ENCODE data around the gene PRDX2. TPM values are rescaled to one million over a fixed set of nuclear protein-coding genes. Genes with fewer than 3 reads are reported as not detected.

The PRDX2 gene
- total and polyA plus RNA-seq, 2 experiments from 2014 or later, result 346 to 465 TPM

DNA sequence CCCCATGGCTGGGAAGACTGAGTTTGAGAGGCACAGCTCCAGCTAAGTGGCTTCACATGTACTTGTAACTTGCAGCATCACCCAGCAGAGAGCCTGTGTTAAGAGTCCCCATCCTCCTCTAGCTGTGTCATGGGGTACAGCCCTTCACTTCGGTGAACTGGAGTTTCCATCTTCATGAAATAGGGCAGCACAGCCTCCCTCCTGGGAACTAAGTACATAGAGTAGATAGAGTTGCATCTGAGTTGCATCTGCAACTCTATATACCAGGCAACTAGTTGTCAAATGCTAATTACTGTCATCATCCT, 1.2 kb downstream of the PRDX2 start (continued):
- TF ChIP-seq, protein P1, sequence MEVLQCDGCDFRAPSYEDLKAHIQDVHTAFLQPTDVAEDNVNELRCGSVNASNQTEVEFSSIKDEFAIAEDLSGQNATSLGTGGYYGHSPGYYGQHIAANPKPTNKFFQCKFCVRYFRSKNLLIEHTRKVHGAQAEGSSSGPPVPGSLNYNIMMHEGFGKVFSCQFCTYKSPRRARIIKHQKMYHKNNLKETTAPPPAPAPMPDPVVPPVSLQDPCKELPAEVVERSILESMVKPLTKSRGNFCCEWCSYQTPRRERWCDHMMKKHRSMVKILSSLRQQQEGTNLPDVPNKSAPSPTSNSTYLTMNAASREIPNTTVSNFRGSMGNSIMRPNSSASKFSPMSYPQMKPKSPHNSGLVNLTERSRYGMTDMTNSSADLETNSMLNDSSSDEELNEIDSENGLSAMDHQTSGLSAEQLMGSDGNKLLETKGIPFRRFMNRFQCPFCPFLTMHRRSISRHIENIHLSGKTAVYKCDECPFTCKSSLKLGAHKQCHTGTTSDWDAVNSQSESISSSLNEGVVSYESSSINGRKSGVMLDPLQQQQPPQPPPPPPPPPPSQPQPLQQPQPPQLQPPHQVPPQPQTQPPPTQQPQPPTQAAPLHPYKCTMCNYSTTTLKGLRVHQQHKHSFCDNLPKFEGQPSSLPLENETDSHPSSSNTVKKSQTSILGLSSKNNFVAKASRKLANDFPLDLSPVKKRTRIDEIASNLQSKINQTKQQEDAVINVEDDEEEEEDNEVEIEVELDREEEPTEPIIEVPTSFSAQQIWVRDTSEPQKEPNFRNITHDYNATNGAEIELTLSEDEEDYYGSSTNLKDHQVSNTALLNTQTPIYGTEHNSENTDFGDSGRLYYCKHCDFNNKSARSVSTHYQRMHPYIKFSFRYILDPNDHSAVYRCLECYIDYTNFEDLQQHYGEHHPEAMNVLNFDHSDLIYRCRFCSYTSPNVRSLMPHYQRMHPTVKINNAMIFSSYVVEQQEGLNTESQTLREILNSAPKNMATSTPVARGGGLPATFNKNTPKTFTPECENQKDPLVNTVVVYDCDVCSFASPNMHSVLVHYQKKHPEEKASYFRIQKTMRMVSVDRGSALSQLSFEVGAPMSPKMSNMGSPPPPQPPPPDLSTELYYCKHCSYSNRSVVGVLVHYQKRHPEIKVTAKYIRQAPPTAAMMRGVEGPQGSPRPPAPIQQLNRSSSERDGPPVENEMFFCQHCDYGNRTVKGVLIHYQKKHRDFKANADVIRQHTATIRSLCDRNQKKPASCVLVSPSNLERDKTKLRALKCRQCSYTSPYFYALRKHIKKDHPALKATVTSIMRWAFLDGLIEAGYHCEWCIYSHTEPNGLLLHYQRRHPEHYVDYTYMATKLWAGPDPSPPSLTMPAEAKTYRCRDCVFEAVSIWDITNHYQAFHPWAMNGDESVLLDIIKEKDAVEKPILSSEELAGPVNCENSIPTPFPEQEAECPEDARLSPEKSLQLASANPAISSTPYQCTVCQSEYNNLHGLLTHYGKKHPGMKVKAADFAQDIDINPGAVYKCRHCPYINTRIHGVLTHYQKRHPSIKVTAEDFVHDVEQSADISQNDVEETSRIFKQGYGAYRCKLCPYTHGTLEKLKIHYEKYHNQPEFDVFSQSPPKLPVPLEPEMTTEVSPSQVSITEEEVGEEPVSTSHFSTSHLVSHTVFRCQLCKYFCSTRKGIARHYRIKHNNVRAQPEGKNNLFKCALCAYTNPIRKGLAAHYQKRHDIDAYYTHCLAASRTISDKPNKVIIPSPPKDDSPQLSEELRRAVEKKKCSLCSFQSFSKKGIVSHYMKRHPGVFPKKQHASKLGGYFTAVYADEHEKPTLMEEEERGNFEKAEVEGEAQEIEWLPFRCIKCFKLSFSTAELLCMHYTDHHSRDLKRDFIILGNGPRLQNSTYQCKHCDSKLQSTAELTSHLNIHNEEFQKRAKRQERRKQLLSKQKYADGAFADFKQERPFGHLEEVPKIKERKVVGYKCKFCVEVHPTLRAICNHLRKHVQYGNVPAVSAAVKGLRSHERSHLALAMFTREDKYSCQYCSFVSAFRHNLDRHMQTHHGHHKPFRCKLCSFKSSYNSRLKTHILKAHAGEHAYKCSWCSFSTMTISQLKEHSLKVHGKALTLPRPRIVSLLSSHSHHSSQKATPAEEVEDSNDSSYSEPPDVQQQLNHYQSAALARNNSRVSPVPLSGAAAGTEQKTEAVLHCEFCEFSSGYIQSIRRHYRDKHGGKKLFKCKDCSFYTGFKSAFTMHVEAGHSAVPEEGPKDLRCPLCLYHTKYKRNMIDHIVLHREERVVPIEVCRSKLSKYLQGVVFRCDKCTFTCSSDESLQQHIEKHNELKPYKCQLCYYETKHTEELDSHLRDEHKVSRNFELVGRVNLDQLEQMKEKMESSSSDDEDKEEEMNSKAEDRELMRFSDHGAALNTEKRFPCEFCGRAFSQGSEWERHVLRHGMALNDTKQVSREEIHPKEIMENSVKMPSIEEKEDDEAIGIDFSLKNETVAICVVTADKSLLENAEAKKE (CRISPR knock-in tag; IDR thresholded peaks at IDR 0.05), result no peak
- TF ChIP-seq, protein P2, sequence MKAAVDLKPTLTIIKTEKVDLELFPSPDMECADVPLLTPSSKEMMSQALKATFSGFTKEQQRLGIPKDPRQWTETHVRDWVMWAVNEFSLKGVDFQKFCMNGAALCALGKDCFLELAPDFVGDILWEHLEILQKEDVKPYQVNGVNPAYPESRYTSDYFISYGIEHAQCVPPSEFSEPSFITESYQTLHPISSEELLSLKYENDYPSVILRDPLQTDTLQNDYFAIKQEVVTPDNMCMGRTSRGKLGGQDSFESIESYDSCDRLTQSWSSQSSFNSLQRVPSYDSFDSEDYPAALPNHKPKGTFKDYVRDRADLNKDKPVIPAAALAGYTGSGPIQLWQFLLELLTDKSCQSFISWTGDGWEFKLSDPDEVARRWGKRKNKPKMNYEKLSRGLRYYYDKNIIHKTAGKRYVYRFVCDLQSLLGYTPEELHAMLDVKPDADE (IDR thresholded peaks at IDR 0.05), result no peak
- TF ChIP-seq, protein P3, sequence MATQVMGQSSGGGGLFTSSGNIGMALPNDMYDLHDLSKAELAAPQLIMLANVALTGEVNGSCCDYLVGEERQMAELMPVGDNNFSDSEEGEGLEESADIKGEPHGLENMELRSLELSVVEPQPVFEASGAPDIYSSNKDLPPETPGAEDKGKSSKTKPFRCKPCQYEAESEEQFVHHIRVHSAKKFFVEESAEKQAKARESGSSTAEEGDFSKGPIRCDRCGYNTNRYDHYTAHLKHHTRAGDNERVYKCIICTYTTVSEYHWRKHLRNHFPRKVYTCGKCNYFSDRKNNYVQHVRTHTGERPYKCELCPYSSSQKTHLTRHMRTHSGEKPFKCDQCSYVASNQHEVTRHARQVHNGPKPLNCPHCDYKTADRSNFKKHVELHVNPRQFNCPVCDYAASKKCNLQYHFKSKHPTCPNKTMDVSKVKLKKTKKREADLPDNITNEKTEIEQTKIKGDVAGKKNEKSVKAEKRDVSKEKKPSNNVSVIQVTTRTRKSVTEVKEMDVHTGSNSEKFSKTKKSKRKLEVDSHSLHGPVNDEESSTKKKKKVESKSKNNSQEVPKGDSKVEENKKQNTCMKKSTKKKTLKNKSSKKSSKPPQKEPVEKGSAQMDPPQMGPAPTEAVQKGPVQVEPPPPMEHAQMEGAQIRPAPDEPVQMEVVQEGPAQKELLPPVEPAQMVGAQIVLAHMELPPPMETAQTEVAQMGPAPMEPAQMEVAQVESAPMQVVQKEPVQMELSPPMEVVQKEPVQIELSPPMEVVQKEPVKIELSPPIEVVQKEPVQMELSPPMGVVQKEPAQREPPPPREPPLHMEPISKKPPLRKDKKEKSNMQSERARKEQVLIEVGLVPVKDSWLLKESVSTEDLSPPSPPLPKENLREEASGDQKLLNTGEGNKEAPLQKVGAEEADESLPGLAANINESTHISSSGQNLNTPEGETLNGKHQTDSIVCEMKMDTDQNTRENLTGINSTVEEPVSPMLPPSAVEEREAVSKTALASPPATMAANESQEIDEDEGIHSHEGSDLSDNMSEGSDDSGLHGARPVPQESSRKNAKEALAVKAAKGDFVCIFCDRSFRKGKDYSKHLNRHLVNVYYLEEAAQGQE (IDR thresholded peaks at IDR 0.05; ENCODE audit: unreplicated experiment), result no peak
- no peak for TF ChIP-seq ZNF114 (CRISPR knock-in tag; IDR thresholded peaks at IDR 0.05)
- no peak for TF ChIP-seq CREB1 (CRISPR knock-in tag; IDR thresholded peaks at IDR 0.05; ENCODE audit: low read depth)
- TF ChIP-seq JUNB (IDR thresholded peaks at IDR 0.05; ENCODE audit: unreplicated experiment), result no peak
- TF ChIP-seq, protein P4, sequence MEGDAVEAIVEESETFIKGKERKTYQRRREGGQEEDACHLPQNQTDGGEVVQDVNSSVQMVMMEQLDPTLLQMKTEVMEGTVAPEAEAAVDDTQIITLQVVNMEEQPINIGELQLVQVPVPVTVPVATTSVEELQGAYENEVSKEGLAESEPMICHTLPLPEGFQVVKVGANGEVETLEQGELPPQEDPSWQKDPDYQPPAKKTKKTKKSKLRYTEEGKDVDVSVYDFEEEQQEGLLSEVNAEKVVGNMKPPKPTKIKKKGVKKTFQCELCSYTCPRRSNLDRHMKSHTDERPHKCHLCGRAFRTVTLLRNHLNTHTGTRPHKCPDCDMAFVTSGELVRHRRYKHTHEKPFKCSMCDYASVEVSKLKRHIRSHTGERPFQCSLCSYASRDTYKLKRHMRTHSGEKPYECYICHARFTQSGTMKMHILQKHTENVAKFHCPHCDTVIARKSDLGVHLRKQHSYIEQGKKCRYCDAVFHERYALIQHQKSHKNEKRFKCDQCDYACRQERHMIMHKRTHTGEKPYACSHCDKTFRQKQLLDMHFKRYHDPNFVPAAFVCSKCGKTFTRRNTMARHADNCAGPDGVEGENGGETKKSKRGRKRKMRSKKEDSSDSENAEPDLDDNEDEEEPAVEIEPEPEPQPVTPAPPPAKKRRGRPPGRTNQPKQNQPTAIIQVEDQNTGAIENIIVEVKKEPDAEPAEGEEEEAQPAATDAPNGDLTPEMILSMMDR (conservative IDR thresholded peaks at IDR 0.05; ENCODE audit: low read depth in 2 of 2), result no peak
- no peak for TF ChIP-seq STAT1 (IDR thresholded peaks at IDR 0.05; ENCODE audit: unreplicated experiment)
